Measurements from ENCODE around the gene ZNF138. TPM values are rescaled to one million over a fixed set of nuclear protein-coding genes. Genes with fewer than 3 reads are reported as not detected.
"Not testable (repeated sequence)": the region's sequence is repeated elsewhere in the genome, so short reads cannot be mapped to it uniquely, and the experiment has no call there.

Gene ZNF138
- total RNA-seq, 1 experiment from 2014 or later: 21.4 TPM

DNA sequence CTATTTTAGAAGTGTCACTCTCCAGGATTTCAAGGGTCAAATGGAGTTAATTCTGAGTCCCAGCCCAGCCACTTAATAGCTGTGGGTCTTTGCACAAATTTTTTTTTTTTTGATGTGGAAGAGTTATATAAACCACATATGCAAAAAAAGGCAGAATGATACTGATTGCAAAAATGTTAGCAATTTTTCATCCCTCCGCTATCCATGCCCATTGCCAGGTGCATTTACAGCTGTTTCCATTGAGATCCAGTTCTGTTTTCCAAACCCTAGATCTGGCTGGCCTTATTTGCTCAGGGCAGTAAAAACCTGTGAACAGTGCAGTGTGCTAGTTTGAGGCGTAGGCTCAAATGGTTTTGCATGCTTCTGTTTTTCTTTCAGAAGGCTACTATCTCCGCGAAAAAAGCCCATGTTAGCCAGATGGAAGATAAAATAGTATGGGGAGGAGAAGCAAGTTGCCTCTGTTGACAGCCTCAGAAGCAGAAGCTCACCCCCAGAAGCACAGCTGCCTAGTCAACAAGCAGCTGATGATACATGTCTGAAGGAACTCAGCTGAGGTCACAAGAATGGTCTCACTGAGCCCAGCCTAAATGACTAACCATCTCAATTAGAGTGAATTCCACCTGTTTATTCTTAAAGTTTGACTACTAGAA is 997 bp upstream of the ZNF138 start:
- Mint-ChIP-seq H3K4me1 (peaks cover 10% of the 10 kb centered on the region), H3K4me3 (no peak overlapping the region; the same call in 1 of the 2 replicates), H3K9me3 (peaks cover 13% of the 10 kb centered on the region), H3K27me3 (ENCODE audit: low read depth) (peaks cover 2% of the 10 kb centered on the region; the same call in 1 of the 2 replicates), H3K36me3 (peaks cover 25% of the 10 kb centered on the region), H3K27ac (no peak overlapping the region)
- ChIA-PET CTCF (interaction anchor here (1.4 kb wide), 1 partner anchor 95 kb away, joined by 6 read pairs; no protein-coding TSS in a partner anchor), POLR2A (interaction anchor here (1.3 to 1.6 kb wide), 2 partner anchors 110 to 127 kb away, joined by 3 to 7 read pairs; partner anchors contain the start of genes ZNF107 and ZNF273)
- no peak for ATAC-seq
- DNase-seq (ENCODE audit: low spot score): no peak
- TF ChIP-seq MAX (CRISPR knock-in tag; IDR thresholded peaks at IDR 0.05): no peak

DNA sequence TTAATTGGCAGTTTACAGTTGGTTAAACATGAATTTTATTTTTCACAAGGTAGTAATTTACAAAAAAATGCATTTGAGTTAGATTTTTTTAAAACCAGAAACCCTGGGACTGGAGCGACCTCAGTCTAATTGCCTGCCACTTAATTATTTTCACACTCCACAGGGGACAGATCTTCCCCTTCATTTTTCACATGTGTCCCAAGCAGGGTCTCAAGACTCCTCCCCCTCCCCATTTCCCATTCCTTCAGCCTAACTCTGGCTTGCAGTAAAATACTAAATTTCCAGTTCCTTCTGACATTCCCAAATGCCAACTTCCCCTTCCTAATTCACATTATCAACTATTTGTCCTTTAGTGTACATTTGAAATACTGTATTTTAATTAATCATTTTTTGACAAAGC is 948 bp downstream of the ZNF138 start:
- POLR2A ChIA-PET: interaction anchor here (1.6 kb wide), 1 partner anchor 129 kb away, joined by 7 read pairs; the partner anchor contains the start of gene ZNF107

DNA sequence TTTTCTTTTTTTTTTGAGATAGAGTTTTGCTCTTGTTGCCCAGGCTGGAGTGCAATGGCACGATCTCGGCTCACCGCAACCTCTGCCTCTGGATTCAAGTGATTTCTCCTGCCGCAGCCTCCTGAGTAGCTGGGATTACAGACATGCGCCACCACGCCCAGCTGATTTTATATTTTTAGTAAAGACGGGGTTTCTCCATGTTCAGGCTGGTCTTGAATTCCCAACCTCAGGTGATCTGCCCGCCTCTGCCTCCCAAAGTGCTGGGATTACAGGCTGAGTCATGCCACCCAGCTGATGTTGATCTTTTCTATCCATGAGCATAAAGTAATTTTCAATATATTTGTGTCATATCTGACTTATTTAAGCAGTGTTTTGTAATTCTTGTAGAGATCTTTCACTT is 4.9 kb downstream of the ZNF138 start:
- Mint-ChIP-seq H3K36me3 (peaks cover 50% of the 10 kb centered on the region), H3K4me1 (peaks cover 41% of the 10 kb centered on the region)
- H3K9me3 Mint-ChIP-seq; ATAC-seq; H3K27ac Mint-ChIP-seq; H3K27me3 Mint-ChIP-seq (ENCODE audit: low read depth); DNase-seq (ENCODE audit: low spot score); POLR2A ChIA-PET; H3K4me3 Mint-ChIP-seq; CTCF ChIA-PET: not testable (repeated sequence)

More for the DNA sequence above, 948 bp downstream of the ZNF138 start:
- CTCF ChIA-PET: no interaction called here
- peak overlapping the region; percentile 41 for H3K27ac Mint-ChIP-seq
- peak overlapping the region; percentile 95 for H3K4me3 Mint-ChIP-seq
- DNase-seq (ENCODE audit: low spot score) (no peak), ATAC-seq (no peak)
- peaks cover 11% of the 10 kb centered on the region for H3K4me1 Mint-ChIP-seq
- H3K36me3 Mint-ChIP-seq: peaks cover 34% of the 10 kb centered on the region
- TF ChIP-seq NR3C1 (CRISPR knock-in tag; conservative IDR thresholded peaks at IDR 0.05; ENCODE audit: low read depth): no peak
- TF ChIP-seq, protein P1, sequence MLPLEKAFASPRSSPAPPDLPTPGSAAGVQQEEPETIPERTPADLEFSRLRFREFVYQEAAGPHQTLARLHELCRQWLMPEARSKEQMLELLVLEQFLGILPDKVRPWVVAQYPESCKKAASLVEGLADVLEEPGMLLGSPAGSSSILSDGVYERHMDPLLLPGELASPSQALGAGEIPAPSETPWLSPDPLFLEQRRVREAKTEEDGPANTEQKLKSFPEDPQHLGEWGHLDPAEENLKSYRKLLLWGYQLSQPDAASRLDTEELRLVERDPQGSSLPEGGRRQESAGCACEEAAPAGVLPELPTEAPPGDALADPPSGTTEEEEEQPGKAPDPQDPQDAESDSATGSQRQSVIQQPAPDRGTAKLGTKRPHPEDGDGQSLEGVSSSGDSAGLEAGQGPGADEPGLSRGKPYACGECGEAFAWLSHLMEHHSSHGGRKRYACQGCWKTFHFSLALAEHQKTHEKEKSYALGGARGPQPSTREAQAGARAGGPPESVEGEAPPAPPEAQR (CRISPR knock-in tag; IDR thresholded peaks at IDR 0.05): no peak
- no peaks in the 10 kb centered on the region; the same call in 1 of the 2 replicates for H3K27me3 Mint-ChIP-seq (ENCODE audit: low read depth)
- H3K9me3 Mint-ChIP-seq: peaks cover 5% of the 10 kb centered on the region

GRCh38 chr7:64802699-64803098 is 8.5 kb downstream of the ZNF138 start:
- peak overlapping the region; percentile 29; the same call in 1 of the 2 replicates for H3K27ac Mint-ChIP-seq
- ChIA-PET CTCF (interaction anchor here (1.1 kb wide), 1 partner anchor 8 kb away, joined by 3 read pairs; no protein-coding TSS in a partner anchor), POLR2A (no interaction called here)
- H3K27me3 Mint-ChIP-seq (ENCODE audit: low read depth): peaks cover 6% of the 10 kb centered on the region; the same call in 1 of the 2 replicates
- H3K9me3 Mint-ChIP-seq: peaks cover 34% of the 10 kb centered on the region
- ATAC-seq (no peak), DNase-seq (ENCODE audit: low spot score) (no peak)
- peaks cover 33% of the 10 kb centered on the region for H3K4me1 Mint-ChIP-seq
- peak overlapping the region; percentile 26; the same call in 1 of the 2 replicates for H3K4me3 Mint-ChIP-seq
- H3K36me3 Mint-ChIP-seq: peaks cover 65% of the 10 kb centered on the region
- no peak for TF ChIP-seq JAZF1 (CRISPR knock-in tag; IDR thresholded peaks at IDR 0.05)
- no peak for TF ChIP-seq ATF6 (CRISPR knock-in tag; IDR thresholded peaks at IDR 0.05)
- no peak for TF ChIP-seq ZNF416 (CRISPR knock-in tag; IDR thresholded peaks at IDR 0.05)
- no peak for TF ChIP-seq ZNF423 (CRISPR knock-in tag; IDR thresholded peaks at IDR 0.05)
- TF ChIP-seq NFYB (CRISPR knock-in tag; conservative IDR thresholded peaks at IDR 0.05; ENCODE audit: low read depth): no peak
- no peak for TF ChIP-seq MXD4 (CRISPR knock-in tag; IDR thresholded peaks at IDR 0.05; ENCODE audit: borderline replicate concordance)
- no peak for TF ChIP-seq ZNF317 (CRISPR knock-in tag; IDR thresholded peaks at IDR 0.05; ENCODE audit: borderline replicate concordance, low read depth)
- TF ChIP-seq JUN (CRISPR knock-in tag; IDR thresholded peaks at IDR 0.05): no peak
- TF ChIP-seq SMAD4 (CRISPR knock-in tag; IDR thresholded peaks at IDR 0.05): no peak
- TF ChIP-seq, protein P2, sequence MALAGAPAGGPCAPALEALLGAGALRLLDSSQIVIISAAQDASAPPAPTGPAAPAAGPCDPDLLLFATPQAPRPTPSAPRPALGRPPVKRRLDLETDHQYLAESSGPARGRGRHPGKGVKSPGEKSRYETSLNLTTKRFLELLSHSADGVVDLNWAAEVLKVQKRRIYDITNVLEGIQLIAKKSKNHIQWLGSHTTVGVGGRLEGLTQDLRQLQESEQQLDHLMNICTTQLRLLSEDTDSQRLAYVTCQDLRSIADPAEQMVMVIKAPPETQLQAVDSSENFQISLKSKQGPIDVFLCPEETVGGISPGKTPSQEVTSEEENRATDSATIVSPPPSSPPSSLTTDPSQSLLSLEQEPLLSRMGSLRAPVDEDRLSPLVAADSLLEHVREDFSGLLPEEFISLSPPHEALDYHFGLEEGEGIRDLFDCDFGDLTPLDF (CRISPR knock-in tag; IDR thresholded peaks at IDR 0.05): no peak
- no peak for TF ChIP-seq PRRX2 (CRISPR knock-in tag; IDR thresholded peaks at IDR 0.05)
- no peak for TF ChIP-seq KAT7 (CRISPR knock-in tag; IDR thresholded peaks at IDR 0.05; ENCODE audit: borderline replicate concordance)
- TF ChIP-seq MAX (CRISPR knock-in tag; IDR thresholded peaks at IDR 0.05): no peak
- TF ChIP-seq, protein P3, sequence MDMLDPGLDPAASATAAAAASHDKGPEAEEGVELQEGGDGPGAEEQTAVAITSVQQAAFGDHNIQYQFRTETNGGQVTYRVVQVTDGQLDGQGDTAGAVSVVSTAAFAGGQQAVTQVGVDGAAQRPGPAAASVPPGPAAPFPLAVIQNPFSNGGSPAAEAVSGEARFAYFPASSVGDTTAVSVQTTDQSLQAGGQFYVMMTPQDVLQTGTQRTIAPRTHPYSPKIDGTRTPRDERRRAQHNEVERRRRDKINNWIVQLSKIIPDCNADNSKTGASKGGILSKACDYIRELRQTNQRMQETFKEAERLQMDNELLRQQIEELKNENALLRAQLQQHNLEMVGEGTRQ (CRISPR knock-in tag; IDR thresholded peaks at IDR 0.05): no peak
- TF ChIP-seq SOX15 (CRISPR knock-in tag; IDR thresholded peaks at IDR 0.05): no peak
- TF ChIP-seq ETV6 (CRISPR knock-in tag; IDR thresholded peaks at IDR 0.05): no peak
- TF ChIP-seq, protein P4, sequence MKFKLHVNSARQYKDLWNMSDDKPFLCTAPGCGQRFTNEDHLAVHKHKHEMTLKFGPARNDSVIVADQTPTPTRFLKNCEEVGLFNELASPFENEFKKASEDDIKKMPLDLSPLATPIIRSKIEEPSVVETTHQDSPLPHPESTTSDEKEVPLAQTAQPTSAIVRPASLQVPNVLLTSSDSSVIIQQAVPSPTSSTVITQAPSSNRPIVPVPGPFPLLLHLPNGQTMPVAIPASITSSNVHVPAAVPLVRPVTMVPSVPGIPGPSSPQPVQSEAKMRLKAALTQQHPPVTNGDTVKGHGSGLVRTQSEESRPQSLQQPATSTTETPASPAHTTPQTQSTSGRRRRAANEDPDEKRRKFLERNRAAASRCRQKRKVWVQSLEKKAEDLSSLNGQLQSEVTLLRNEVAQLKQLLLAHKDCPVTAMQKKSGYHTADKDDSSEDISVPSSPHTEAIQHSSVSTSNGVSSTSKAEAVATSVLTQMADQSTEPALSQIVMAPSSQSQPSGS (CRISPR knock-in tag; IDR thresholded peaks at IDR 0.05; ENCODE audit: borderline replicate concordance, low read depth): no peak
- no peak for TF ChIP-seq ZNF138 (CRISPR knock-in tag; conservative IDR thresholded peaks at IDR 0.05)
